GM18499 (cell line): ENCODE measurements around the gene RPS6KA2.

Experiments used
- ATAC-seq: cut with Tn5 transposase; IDR thresholded peaks from one replicate; pipeline ENCODE4 v1.9.1; 2021; ENCODE audit warnings: moderate number of reproducible peaks; ENCODE audit not compliant: insufficient read depth, unreplicated experiment

RPS6KA2 gene

GRCh38 chr6:166560222-166560621 lies 66.8 kb downstream of the RPS6KA2 start:
- no peak for ATAC-seq

GRCh38 chr6:166559662-166560061 lies 67.4 kb downstream of the RPS6KA2 start:
- no peak for ATAC-seq

GRCh38 chr6:166559211-166559610 lies 67.8 kb downstream of the RPS6KA2 start:
- no peak for ATAC-seq

DNA sequence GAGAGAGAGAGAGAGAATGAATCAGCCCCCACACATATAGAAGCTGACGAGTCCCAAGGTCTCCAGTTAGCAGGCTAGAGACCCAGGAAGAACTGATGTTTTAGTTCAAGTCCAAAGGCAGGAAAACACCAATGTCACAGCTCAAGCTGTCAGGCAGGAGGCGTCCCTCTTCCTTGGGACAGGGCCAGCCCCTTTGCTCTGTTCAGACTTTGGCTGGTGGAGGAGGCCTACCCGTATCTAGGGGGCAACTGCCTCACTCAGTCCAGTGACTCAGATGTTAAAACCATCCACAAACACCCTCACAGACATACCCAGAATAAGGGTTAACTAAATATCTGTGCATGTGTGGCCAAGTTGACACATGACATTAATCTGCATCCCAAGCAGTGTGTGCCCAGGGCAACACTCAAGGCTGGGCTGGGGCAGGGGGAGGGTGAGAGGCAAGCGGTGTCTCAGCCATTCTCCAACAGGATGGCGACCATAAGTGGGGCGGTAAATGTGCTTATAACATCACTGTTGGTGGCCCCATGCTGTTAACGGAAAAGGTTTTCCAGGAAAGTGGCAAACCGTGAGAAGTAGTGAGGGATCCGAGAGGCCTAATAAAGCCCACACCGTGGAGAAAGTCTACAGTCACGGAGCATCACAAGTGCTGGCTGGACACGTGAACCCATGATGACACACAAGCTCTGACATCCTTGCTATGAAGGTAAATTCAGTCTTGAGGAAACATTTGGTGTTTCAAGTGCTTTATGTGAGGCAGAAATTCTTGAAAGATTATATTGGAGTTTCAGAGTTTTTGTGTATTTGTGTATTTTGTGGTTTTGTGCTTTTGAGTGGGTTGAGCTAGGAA lies 68.7 kb downstream of the RPS6KA2 start:
- ATAC-seq = no peak

DNA sequence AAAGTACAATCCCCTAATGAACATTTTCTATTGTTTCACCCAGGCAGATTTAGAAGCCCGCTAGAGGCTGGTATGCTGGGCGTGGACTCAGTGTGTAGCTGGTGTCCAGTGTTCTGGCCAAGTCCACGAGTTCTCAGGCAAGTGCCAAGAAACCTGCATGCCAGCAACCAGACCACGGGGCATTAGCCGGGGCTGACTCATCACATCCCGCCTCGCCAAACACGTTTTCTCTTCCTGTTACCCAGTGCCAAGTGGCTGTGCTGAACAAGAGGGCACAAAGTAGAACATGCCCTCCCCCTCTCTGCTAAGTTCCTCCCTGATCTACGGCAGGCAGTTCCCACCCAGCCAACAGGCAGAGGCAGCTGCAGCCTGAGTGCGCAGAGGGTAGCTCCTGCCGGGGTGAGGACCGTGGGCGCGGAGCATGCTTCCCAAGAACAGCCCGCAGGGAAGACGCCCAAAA lies 70.2 kb downstream of the RPS6KA2 start:
- no peak for ATAC-seq

GRCh38 chr6:166556336-166556735 lies 70.7 kb downstream of the RPS6KA2 start:
- no peak for ATAC-seq

DNA sequence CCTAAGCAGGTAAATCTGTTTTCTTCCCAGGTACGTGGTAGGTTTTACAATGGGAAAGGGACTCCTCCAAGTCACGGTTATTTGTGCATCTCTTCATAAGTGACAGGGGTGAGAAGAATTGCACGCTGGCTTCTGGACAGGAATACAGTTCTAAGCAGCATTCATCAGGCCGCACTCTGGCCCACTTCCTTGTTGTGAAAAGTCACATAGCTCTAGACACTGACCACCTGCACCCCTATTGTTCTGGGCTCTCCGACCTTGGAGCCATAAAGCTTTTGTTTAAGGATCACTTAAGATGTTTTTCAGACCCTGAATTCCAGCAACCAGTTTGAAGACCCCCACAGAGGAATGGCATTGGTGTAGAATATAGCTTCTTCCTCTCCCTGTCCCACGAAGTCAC lies 72.0 kb downstream of the RPS6KA2 start:
- no peak for ATAC-seq

GRCh38 chr6:166554316-166554715 lies 72.7 kb downstream of the RPS6KA2 start:
- ATAC-seq = no peak

DNA sequence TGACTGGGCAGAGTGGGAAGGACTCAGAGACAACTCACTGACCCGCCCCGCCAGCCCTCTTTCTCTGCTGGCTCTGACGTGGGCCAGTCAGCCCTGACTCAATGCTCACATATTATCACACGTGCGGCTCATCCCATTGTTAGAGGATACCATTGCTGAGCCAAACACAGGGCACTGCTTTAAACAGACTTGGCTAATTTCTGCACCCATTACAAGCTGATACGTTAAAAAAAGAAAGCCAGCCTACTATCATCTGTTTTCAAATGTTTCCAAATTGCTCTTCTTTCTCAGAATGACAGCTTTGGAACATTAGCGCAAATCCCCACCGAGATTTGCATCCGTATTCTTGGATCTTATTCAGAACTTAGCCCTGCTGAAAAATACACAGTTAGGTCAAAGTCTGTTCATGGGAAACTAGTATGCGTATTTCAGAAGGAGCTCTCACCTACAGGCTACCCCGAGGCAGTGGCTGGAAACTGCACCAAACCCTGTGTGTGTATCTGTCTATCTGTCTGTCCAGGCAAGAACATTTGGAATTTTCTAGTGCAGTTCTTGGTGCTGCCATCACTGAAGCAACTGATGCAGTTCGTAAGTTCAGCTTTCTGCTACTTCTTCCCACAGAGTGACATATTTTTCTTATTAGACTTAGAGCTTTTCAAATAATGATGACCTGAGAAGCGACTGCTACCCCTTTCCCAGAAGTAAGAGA lies 73.3 kb downstream of the RPS6KA2 start:
- no peak for ATAC-seq

DNA sequence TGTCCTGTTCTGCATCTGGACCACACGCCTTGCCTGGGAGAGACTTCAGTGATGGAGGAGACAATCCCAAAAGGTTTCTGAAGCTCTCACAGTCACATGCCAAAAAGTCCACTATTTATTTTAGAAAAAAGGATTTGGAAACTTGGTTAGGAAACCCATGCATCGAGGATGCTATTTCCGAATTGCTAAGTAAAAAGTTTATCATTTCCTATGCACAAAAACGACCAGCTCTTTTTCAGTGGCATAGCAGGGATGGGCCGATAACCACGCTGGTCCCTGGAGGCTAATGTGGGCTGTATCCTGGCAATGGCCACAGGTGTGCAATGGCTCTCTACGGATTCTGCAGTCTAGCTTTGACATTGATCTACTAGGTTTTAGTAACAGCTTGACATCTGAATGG lies 74.5 kb downstream of the RPS6KA2 start:
- no peak for ATAC-seq

GRCh38 chr6:166551754-166552495 lies 75.1 kb downstream of the RPS6KA2 start:
- ATAC-seq = no peak

DNA sequence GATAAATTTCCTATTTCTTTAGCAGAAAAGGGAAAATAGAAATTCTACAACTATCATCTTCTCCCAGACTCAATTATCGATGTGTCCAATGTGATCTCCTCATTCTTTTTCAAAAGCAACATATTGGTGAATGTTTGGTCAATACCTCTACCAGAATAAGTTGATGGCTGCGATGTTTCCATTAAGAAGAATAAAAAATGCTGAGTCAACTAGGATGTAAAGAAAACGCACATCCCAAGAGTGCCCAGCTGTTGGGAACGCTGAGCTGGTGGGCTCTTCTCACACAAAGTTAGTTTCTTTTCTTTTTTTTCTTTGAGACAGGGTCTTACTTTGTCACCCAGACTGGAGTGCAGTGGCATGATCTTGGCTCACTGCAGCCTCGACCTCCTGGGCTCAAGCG lies 80.4 kb downstream of the RPS6KA2 start:
- ATAC-seq = no peak

DNA sequence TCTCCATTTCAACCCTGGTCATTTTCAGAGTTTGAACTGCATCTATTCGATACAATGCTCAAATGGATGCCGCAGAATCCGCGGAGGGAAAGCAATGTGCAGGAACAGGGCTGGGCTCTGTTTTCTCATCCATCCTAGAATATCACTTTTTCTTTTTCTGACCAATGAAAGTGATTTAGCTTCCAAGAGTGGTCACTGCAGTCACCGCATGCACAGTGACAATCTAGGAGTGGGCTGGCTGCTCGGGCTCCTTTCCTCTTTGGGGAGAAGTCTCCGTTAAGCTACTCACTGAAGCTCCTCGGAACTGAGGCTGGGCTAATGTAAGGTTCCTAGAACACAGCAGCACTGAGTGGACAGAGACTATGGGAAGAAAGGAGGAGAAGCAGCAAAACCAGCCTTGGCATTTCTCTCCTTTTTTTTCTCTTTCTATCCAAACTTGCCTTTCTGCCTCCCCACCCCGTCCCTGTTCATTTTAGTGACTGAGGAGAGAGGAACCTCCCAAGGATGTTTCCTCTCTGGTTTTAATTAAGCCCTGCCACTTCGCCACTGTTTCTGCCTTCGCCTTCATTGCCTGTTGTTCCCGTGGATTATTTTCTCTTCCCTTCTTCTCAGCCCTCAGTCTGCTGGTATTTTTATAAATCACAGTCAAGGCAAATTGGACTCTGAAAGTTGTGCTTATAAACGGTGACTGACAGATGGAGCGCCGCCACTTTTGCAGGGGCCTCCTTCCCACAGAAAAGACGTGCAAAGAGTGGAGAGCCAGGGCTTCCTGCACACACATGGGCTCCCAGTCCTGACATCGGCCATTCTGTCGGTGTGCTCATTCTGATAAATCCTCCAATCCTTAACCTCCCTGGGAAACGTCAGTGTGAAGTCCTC lies 81.7 kb downstream of the RPS6KA2 start:
- ATAC-seq = no peak

DNA sequence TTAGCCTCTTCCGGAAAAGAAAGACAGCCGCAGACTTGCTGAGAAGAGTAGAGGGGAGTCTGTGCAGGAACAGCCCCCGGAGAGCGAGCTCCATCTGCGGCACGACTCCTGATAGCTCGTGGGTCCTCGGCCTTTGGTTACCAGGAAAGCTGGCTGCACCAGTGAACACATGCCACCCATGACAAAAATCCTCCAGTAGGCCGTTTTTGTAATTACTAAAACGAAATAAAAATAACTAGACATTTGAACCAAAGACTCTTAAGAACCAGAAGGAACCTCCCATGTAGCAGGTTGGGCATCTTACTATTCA lies 82.8 kb downstream of the RPS6KA2 start:
- ATAC-seq = no peak

DNA sequence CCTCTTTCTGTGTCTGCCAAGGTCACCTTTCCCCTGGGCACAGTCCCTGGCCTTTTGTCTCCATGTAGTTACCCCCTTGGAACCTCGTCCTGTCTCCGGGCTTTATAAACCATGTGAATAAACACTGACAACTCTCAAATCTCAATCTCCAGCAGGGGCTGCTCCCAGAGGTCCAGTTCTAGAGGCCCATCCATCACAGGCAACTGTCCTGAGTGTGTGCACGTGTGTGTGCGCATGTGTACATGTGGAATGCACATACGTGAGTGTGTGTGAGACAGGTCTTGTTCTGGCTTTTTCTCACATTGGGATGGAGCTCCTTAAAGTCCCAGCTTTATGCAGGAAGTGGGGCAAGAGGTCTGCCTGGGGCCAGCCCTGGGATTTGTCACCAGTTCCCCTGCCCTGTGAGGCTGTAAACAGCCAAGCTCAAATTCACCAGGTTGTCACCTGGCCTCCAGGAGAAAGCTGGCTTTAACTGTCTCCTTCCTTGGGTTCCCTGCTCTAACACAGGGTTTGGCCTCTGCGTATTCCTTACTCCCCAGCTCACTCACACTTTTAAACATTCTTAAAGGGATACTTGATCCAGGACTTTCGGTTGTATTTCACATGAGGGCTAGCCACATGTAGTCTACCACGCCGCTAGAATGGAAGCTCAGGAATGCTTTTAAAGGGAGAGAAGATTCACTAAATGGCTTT lies 83.3 kb downstream of the RPS6KA2 start:
- no peak for ATAC-seq

- no peak for ATAC-seq
Measured at GRCh38 chr6:166542580-166542912, 84.5 kb downstream of the RPS6KA2 start.

DNA sequence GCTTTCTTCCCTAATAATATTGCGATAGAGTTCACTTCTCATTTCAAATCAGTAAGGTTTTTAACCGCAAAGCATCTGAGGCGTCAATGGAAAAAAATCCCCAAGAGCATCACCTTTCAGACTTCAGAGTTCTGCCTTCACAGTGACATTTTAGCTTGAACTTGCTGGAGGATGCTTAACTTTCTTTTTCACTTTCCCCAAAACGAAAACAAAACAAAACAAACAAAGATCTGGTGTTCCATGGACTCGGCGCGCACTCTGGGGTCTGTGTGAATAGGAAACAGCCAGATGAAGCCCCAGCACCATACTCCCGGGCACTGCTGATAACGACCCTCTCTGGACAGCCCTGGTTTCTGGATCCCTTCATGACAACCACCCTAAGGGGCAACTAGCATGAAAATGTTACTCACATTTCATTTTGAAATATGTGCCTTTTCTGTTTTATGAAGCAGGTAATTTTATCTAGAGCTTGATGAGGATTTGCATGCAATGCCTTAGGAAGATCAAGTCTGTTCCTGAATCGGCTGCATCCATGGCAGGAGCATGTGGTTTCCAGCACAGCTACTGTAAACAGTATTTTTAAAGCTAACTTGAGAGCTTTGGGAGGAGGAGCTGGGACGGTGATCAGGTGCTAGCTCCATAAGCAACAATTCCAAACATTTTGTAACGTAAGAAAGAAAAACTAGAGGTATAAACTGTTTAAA lies 85.0 kb downstream of the RPS6KA2 start:
- no peak for ATAC-seq

DNA sequence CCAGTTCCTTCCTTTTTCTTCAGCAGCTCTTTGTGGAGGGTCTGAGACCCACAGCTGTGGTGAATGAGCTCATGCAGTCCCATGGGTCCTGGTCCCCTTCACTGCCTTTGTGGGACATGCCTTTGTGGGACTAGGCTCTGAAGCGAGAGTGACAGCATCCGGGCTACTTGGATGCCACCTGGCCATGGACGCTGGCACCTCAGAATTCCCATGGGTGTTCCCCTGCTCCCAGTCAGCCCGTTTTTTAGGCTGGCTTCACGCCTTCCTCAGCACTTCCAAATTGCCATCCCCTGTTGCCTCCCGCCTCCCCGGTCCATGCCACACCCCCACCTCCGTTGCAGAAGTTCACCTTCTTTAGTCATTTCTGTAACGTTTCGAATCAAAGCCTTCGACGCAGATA lies 85.7 kb downstream of the RPS6KA2 start:
- peak; percentile 11 for ATAC-seq
